DND-41 (cell line): ENCODE results near the gene ICE2.

ENCODE experiments used
- ATAC-seq: fragments of 200-7000 bp; cut with Tn5 transposase; 3 replicates; pipeline ENCODE4 v1.9.1; 2021; ENCODE audit warnings: low read depth; ENCODE audit not compliant: insufficient read depth
- DNase-seq: peaks from one replicate; pipeline ENCODE4 v3.0.0-alpha.2; 2020
- H2AFZ ChIP-seq: 2 replicates; pipeline ENCODE4 v1.6.0; 2012; ENCODE audit warnings: low read depth, low read length
- H3K27ac ChIP-seq: 2 replicates; pipeline ENCODE4 v1.5.1; 2012; ENCODE audit warnings: low read length, inconsistent platforms
- H3K27me3 ChIP-seq: fragments of 200-600 bp; sonication (generic); 2 replicates; pipeline ENCODE4 v1.6.0; 2012; ENCODE audit warnings: low read length, mild to moderate bottlenecking, inconsistent platforms; ENCODE audit not compliant: insufficient read depth, poor library complexity
- H3K36me3 ChIP-seq: 2 replicates; pipeline ENCODE4 v1.5.1; 2012; ENCODE audit warnings: low read length, inconsistent platforms; ENCODE audit not compliant: insufficient read depth
- H3K4me1 ChIP-seq: 2 replicates; pipeline ENCODE4 v1.5.1; 2012; ENCODE audit warnings: mild to moderate bottlenecking, low read length; ENCODE audit not compliant: insufficient read depth
- H3K4me2 ChIP-seq: 2 replicates; pipeline ENCODE4 v1.6.0; 2012; ENCODE audit warnings: mild to moderate bottlenecking, moderate library complexity, low read length, inconsistent platforms; ENCODE audit not compliant: insufficient read depth
- H3K4me3 ChIP-seq, 2 experiments: fragments of 200-600 bp in 1 of 2; shearing (Covaris generic) in 1 of 2; 2 replicates each; pipeline ENCODE4 v1.5.1; 2012 to 2016; ENCODE audit warnings: inconsistent platforms in 2 of 2, low read length in 2 of 2, mild to moderate bottlenecking in 2 of 2, low read depth in 1 of 2, moderate library complexity in 1 of 2
- H3K79me2 ChIP-seq: 2 replicates; pipeline ENCODE4 v1.6.0; 2012; ENCODE audit warnings: low read length, inconsistent platforms; ENCODE audit not compliant: insufficient read depth
- H3K9ac ChIP-seq: 2 replicates; pipeline ENCODE4 v1.6.0; 2012; ENCODE audit warnings: low read depth, mild to moderate bottlenecking, inconsistent platforms, low read length, moderate library complexity
- H3K9me3 ChIP-seq: 2 replicates; pipeline ENCODE4 v1.5.1; 2012; ENCODE audit warnings: low read length, moderate library complexity, mild to moderate bottlenecking, inconsistent platforms; ENCODE audit not compliant: insufficient read depth, severe bottlenecking
- H4K20me1 ChIP-seq: 2 replicates; pipeline ENCODE4 v1.6.0; 2012; ENCODE audit warnings: low read length; ENCODE audit not compliant: insufficient read depth
- EZH2 ChIP-seq: IDR thresholded peaks from 3 replicates; pipeline ENCODE4 v1.6.1; 2012; ENCODE audit warnings: borderline replicate concordance, low read depth, mild to moderate bottlenecking, moderate library complexity, low read length, inconsistent platforms; ENCODE audit not compliant: severe bottlenecking
- TF ChIP-seq, protein P1 (sequence below): IDR thresholded peaks from 2 replicates; pipeline ENCODE4 v1.5.1; 2012; ENCODE audit warnings: borderline replicate concordance, low read length, moderate library complexity, mild to moderate bottlenecking; ENCODE audit not compliant: poor library complexity, severe bottlenecking; ENCODE audit errors: extremely low read depth

The ICE2 gene

DNA sequence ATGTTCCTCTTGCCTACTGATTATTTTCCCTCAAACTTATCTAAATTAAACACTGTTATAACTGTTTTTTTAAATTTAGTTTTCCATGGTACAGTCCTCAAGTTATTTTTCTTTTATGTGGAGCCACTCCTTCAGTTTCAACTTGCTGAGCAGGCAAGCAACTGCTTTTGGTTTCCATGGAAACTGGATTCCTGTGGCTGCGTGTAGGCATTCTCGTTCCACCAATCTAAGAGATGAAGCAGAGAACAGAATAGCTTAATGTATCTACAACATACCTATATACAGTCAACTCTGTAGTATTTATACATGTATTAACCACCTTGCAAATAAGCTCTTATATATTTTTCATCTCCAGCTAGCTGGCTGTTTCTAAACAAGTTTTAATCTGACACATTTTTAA, 55.4 kb downstream of the ICE2 start:
- Histone ChIP-seq H3K27ac (no peak overlapping the region), H3K27me3 (no peaks in the 10 kb centered on the region), H3K4me1 (no peaks in the 10 kb centered on the region), H3K36me3 (peaks cover 38% of the 10 kb centered on the region; the same call in 1 of the 2 replicates), H2AFZ (no peak overlapping the region), H4K20me1 (no peaks in the 10 kb centered on the region), H3K9ac (no peak overlapping the region), H3K4me3 (no peak overlapping the region), H3K9me3 (no peaks in the 10 kb centered on the region), H3K79me2 (no peaks in the 10 kb centered on the region), H3K4me2 (no peak overlapping the region)
- DNase-seq (no peak), ATAC-seq (no peak)
- no peak for TF ChIP-seq EZH2
- TF ChIP-seq, protein P1, sequence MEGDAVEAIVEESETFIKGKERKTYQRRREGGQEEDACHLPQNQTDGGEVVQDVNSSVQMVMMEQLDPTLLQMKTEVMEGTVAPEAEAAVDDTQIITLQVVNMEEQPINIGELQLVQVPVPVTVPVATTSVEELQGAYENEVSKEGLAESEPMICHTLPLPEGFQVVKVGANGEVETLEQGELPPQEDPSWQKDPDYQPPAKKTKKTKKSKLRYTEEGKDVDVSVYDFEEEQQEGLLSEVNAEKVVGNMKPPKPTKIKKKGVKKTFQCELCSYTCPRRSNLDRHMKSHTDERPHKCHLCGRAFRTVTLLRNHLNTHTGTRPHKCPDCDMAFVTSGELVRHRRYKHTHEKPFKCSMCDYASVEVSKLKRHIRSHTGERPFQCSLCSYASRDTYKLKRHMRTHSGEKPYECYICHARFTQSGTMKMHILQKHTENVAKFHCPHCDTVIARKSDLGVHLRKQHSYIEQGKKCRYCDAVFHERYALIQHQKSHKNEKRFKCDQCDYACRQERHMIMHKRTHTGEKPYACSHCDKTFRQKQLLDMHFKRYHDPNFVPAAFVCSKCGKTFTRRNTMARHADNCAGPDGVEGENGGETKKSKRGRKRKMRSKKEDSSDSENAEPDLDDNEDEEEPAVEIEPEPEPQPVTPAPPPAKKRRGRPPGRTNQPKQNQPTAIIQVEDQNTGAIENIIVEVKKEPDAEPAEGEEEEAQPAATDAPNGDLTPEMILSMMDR: no peak

GRCh38 chr15:60421544-60421943, 57.4 kb downstream of the ICE2 start:
- Histone ChIP-seq H3K9me3 (no peaks in the 10 kb centered on the region), H3K27ac (no peak overlapping the region), H3K4me2 (no peak overlapping the region), H2AFZ (no peak overlapping the region), H3K4me1 (no peaks in the 10 kb centered on the region), H3K4me3 (no peak overlapping the region), H3K9ac (no peak overlapping the region), H3K36me3 (peaks cover 27% of the 10 kb centered on the region; the same call in 1 of the 2 replicates), H4K20me1 (no peaks in the 10 kb centered on the region), H3K79me2 (no peaks in the 10 kb centered on the region), H3K27me3 (no peaks in the 10 kb centered on the region)
- no peak for DNase-seq
- TF ChIP-seq EZH2: no peak
- TF ChIP-seq, protein P1: no peak
- ATAC-seq: no peak

GRCh38 chr15:60420203-60420716, 58.7 kb downstream of the ICE2 start:
- H3K4me1 ChIP-seq: no peaks in the 10 kb centered on the region
- no peak overlapping the region for H3K4me2 ChIP-seq
- TF ChIP-seq, protein P1: no peak
- no peak for TF ChIP-seq EZH2

GRCh38 chr15:60419753-60420152, 59.2 kb downstream of the ICE2 start:
- H3K9me3 ChIP-seq: no peaks in the 10 kb centered on the region
- H4K20me1 ChIP-seq: no peaks in the 10 kb centered on the region
- no peak overlapping the region for H2AFZ ChIP-seq
- no peak overlapping the region for H3K4me2 ChIP-seq
- no peak overlapping the region for H3K9ac ChIP-seq
- no peaks in the 10 kb centered on the region for H3K79me2 ChIP-seq
- H3K27ac ChIP-seq: no peak overlapping the region
- no peaks in the 10 kb centered on the region for H3K4me1 ChIP-seq
- no peak overlapping the region for H3K4me3 ChIP-seq
- TF ChIP-seq, protein P1: no peak
- TF ChIP-seq EZH2: no peak
- no peak for DNase-seq
- peaks cover 15% of the 10 kb centered on the region; the same call in 1 of the 2 replicates for H3K36me3 ChIP-seq
- H3K27me3 ChIP-seq: no peaks in the 10 kb centered on the region
- no peak for ATAC-seq

More at GRCh38 chr15:60420203-60420716, 58.7 kb downstream of the ICE2 start:
- DNase-seq (no peak), ATAC-seq (no peak)
- no peak overlapping the region for H3K27ac ChIP-seq
- no peaks in the 10 kb centered on the region for H4K20me1 ChIP-seq
- H3K27me3 ChIP-seq: no peaks in the 10 kb centered on the region
- H2AFZ ChIP-seq: no peak overlapping the region
- no peak overlapping the region for H3K4me3 ChIP-seq
- H3K79me2 ChIP-seq: no peaks in the 10 kb centered on the region
- H3K36me3 ChIP-seq: peaks cover 15% of the 10 kb centered on the region; the same call in 1 of the 2 replicates
- H3K9ac ChIP-seq: no peak overlapping the region
- H3K9me3 ChIP-seq: no peaks in the 10 kb centered on the region
